Measurements from ENCODE around the gene MYT1. TPM values are rescaled to one million over a fixed set of nuclear protein-coding genes. Genes with fewer than 3 reads are reported as not detected.
"Not testable (repeated sequence)": the region's sequence is repeated elsewhere in the genome, so short reads cannot be mapped to it uniquely, and the experiment has no call there.

The MYT1 gene
- polyA plus RNA-seq, 6 donors from 2014 or later, result not detected

GRCh38 chr20:64226686-64227580 lies 62.7 kb downstream of the MYT1 start:
- Mint-ChIP-seq H3K4me1 (peaks cover 0 to 3% (median 0%) of the 10 kb centered on the region in 3 donors), H3K27me3 (peaks cover 0 to 25% (median 23%) of the 10 kb centered on the region in 3 donors), H3K36me3 (no peaks in the 10 kb centered on the region), H3K4me3 (no peak overlapping the region), H3K27ac (no peak overlapping the region), H3K9me3 (no peaks in the 10 kb centered on the region)
- ATAC-seq (ENCODE audit: low read depth in 2 of 2), result no peak
- DNase-seq, result no peak

GRCh38 chr20:64228086-64228653 lies 63.9 kb downstream of the MYT1 start:
- DNase-seq (no peak), ATAC-seq (ENCODE audit: low read depth in 2 of 2) (no peak)
- Mint-ChIP-seq H3K27ac (no peak overlapping the region), H3K4me1 (peaks cover 0 to 3% (median 0%) of the 10 kb centered on the region in 3 donors), H3K27me3 (peaks cover 0 to 21% (median 20%) of the 10 kb centered on the region in 3 donors), H3K9me3 (no peaks in the 10 kb centered on the region), H3K4me3 (no peak overlapping the region), H3K36me3 (no peaks in the 10 kb centered on the region)

DNA sequence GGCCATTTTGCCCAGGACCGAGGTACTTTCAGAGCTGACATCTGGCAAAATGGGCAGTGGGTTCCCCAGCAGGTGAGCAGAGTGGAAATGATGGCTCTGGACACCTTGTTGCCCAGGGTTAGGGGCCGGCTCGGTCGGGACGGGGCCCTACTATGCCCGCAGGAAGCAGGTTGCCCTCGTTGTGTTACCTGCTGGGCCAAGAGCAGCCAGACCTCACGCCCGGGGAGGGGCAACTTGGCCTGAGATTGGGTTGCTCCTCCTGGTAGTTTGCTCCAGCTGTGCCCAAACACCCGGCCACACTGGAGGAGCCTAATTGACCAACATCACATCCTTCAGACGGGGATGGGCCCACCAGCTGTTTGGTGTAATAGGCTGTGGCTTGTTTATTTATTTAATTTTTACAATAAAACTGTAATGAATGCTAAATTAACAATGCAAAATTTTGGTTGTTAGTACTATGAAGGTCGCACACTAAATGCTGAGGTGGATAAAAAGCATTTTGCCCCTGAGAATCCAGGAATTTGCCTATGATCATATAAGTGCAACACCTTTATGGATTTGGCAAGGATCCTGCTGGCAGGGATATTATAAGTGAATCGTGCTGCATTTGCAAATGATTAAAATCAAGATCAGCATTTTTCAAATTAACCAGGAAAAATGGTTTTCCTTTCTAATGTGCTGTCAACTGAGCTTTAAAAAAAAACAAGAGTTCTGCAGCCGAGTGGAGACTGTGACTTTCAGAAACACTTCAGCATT lies 64.7 kb downstream of the MYT1 start:
- no peak for DNase-seq
- Mint-ChIP-seq H3K9me3 (no peaks in the 10 kb centered on the region), H3K27me3 (peaks cover 0 to 15% (median 12%) of the 10 kb centered on the region in 3 donors), H3K36me3 (no peaks in the 10 kb centered on the region), H3K27ac (no peak overlapping the region), H3K4me3 (no peak overlapping the region), H3K4me1 (peaks cover 5 to 8% (median 5%) of the 10 kb centered on the region in 3 donors)
- ATAC-seq (ENCODE audit: low read depth in 2 of 2), result no peak

DNA sequence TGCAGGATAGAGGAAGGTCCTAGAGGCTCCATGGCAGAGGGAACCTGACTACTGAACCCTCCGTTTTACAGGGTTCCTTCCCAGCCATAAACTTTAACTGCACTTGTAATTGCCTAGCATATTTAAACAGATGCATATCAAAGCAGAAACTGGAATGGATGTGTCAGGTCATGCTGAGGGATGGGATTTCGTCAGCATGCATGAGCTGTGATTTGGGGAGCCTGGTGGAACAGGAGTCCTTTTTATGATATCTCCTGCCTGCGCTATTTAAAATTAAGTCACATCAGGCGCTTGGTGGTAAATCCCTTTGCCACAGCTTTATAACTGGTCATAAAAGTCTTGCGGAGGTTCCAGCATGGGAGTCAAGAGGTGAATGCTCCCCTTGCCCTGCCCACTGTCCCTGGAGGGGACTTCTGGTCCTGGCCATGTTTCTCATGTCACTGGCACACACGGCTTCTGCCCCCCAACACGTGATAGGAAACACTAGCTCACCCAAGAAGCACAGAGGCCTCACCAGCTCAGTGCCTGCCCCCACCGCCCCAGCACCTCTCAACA lies 65.3 kb downstream of the MYT1 start:
- H3K4me3 Mint-ChIP-seq, result no peak overlapping the region
- DNase-seq (no peak), ATAC-seq (ENCODE audit: low read depth in 2 of 2) (no peak)
- no peaks in the 10 kb centered on the region for H3K9me3 Mint-ChIP-seq
- peaks cover 5 to 6% (median 5%) of the 10 kb centered on the region in 3 donors for H3K4me1 Mint-ChIP-seq
- H3K27me3 Mint-ChIP-seq, result peaks cover 0 to 15% (median 6%) of the 10 kb centered on the region in 3 donors
- H3K27ac Mint-ChIP-seq, result no peak overlapping the region
- H3K36me3 Mint-ChIP-seq, result no peaks in the 10 kb centered on the region

- Mint-ChIP-seq H3K27me3 (peaks cover 0 to 8% (median 0%) of the 10 kb centered on the region in 3 donors), H3K4me3 (peak overlapping the region in 1 of 8 donors; percentile 16), H3K27ac (no peak overlapping the region), H3K4me1 (peaks cover 5 to 6% (median 5%) of the 10 kb centered on the region in 3 donors), H3K9me3 (no peaks in the 10 kb centered on the region), H3K36me3 (no peaks in the 10 kb centered on the region)
- DNase-seq (no peak), ATAC-seq (ENCODE audit: low read depth in 2 of 2) (no peak)
Measured at GRCh38 chr20:64230461-64231145, 66.4 kb downstream of the MYT1 start.

DNA sequence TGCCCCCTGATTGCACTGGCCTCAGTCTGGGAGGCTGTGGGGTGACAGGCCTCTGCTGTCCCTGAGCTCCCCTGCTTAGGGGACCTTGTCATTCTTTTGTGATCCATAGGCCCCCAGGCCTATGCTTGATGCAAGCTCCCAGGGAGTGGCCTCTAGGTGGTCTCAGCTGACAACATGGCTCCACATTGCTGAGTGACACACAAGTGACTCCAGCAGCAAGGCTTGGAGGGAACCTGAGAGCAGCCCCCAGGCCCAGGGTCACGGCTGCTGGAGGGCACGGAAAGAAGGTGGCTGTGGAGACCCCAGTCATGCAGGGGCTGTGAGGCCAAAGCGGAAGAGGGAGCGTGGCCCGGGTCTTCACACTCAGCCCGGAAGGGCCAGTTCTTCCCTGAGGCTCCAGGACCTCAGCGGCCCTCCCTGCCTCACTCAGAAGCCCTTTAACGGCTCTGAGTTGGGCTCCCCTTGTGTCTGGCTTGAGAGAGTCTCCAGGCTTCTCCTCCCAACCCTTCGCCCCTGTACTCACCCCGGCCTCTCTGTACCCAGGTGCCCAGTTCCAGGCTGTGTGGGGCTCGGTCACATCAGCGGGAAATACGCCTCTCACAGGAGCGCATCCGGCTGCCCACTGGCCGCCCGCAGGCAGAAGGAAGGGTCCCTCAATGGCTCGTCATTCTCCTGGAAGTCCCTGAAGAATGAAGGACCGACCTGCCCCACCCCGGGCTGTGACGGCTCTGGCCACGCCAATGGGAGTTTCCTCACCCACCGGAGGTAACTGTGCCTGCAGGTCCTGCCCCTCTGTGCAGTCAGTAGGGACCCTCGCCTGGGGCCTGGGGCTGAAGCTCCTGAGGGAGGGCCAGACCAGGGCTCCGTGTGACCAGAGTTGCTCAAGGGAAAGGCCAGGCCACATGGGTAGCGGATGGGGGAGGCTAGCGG lies 67.6 kb downstream of the MYT1 start:
- H3K4me3 Mint-ChIP-seq, result no peak overlapping the region
- no peaks in the 10 kb centered on the region for H3K36me3 Mint-ChIP-seq
- H3K27ac Mint-ChIP-seq, result no peak overlapping the region
- H3K9me3 Mint-ChIP-seq, result no peaks in the 10 kb centered on the region
- ATAC-seq (ENCODE audit: low read depth in 2 of 2) (no peak), DNase-seq (no peak)
- H3K4me1 Mint-ChIP-seq, result peaks cover 5 to 6% (median 5%) of the 10 kb centered on the region in 3 donors
- H3K27me3 Mint-ChIP-seq, result no peaks in the 10 kb centered on the region

DNA sequence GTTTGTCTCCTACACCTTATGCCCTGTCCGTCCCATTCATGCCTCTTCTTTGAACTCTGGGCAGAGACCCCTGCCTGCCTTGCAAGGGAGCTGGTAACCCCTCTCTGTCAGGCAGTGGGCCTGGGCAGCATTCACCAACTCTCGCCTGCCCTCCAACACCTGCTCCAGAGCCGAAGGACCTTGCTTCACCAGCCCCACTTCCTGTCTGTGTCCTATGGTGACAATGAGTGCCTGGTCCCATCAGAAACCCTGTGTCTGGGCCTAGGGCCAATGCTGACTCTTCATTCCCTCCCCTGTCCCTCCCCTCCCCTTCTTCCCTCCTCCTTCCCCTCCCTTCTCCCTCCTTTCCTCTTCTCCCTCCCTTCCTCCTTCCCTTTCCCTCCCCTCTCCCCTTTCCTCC lies 68.5 kb downstream of the MYT1 start:
- Mint-ChIP-seq H3K36me3 (no peaks in the 10 kb centered on the region), H3K4me1 (peaks cover 5 to 6% (median 5%) of the 10 kb centered on the region in 3 donors), H3K9me3 (no peaks in the 10 kb centered on the region), H3K27ac (no peak overlapping the region), H3K27me3 (no peaks in the 10 kb centered on the region), H3K4me3 (no peak overlapping the region)
- ATAC-seq (ENCODE audit: low read depth in 2 of 2), result no peak
- DNase-seq, result no peak

GRCh38 chr20:64233725-64234124 lies 69.5 kb downstream of the MYT1 start:
- H3K36me3 Mint-ChIP-seq, result no peaks in the 10 kb centered on the region
- ATAC-seq (ENCODE audit: low read depth in 2 of 2) (no peak), DNase-seq (no peak)
- H3K9me3 Mint-ChIP-seq, result no peaks in the 10 kb centered on the region
- H3K4me3 Mint-ChIP-seq, result no peak overlapping the region
- no peaks in the 10 kb centered on the region for H3K27me3 Mint-ChIP-seq
- peak overlapping the region in 2 of 6 donors; percentile 6 to 49 for H3K27ac Mint-ChIP-seq
- peaks cover 5 to 6% (median 5%) of the 10 kb centered on the region in 3 donors for H3K4me1 Mint-ChIP-seq

GRCh38 chr20:64234291-64234791 lies 70.1 kb downstream of the MYT1 start:
- ATAC-seq (ENCODE audit: low read depth in 2 of 2) (no peak), DNase-seq (no peak)
- Mint-ChIP-seq H3K27ac (peak overlapping the region in 2 of 6 donors; percentile 33 to 49), H3K9me3 (no peaks in the 10 kb centered on the region), H3K4me3 (no peak overlapping the region), H3K4me1 (peaks cover 5 to 11% (median 5%) of the 10 kb centered on the region in 3 donors), H3K27me3 (no peaks in the 10 kb centered on the region), H3K36me3 (no peaks in the 10 kb centered on the region)

GRCh38 chr20:64234921-64235565 lies 70.8 kb downstream of the MYT1 start:
- not testable (repeated sequence) for H3K4me3 Mint-ChIP-seq; DNase-seq; H3K36me3 Mint-ChIP-seq; H3K27ac Mint-ChIP-seq; ATAC-seq (ENCODE audit: low read depth in 2 of 2); H3K27me3 Mint-ChIP-seq; H3K9me3 Mint-ChIP-seq
- H3K4me1 Mint-ChIP-seq, result peaks cover 5 to 13% (median 5%) of the 10 kb centered on the region in 3 donors

DNA sequence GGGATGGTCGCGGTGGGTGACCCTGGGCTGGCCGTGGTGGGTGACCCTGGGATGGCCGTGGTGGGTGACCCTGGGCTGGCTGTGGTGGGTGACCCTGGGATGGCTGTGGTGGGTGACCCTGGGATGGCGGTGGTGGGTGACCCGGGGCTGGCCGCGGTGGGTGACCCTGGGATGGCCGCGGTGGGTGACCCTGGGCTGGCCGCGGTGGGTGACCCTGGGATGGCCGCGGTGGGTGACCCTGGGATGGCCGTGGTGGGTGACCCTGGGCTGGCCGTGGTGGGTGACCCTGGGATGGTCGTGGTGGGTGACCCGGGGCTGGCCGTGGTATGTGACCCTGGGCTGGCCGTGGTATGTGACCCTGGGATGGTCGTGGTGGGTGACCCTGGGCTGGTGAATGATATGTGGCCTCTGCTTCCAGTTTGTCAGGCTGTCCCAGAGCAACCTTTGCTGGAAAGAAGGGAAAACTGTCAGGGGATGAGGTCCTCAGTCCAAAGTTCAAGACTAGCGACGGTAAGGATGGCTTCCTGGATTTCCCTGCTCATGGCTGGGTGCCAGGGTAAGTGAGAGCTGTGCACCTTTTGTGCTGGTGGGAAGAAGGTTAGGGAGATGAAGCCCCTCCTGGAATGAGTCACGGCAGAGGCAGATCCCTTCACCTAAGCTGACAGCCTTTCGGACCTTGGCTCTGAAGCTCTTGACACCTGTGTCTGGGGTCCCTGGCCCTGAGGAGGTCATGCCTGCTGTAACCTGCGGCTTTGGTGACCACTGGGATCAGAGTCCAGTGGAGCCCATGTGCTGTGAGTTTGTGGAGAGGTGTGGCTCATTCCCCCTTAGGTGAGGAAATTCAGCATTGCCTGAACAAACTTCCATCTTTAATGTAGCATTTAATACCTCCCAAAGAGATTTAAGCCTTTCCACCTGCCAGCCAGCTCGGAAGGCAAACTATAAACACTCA lies 72.2 kb downstream of the MYT1 start:
- Mint-ChIP-seq H3K36me3 (no peaks in the 10 kb centered on the region), H3K9me3 (no peaks in the 10 kb centered on the region), H3K27me3 (no peaks in the 10 kb centered on the region), H3K4me1 (peaks cover 5 to 13% (median 5%) of the 10 kb centered on the region in 3 donors), H3K27ac (no peak overlapping the region), H3K4me3 (no peak overlapping the region)
- ATAC-seq (ENCODE audit: low read depth in 2 of 2), result no peak
- no peak for DNase-seq
